ENCODE measurements around the gene PPP2R2C. TPM values are rescaled to one million over a fixed set of nuclear protein-coding genes. Genes with fewer than 3 reads are reported as not detected.

The PPP2R2C gene
- total RNA-seq, 1 donor from 2014 or later, result not detected

GRCh38 chr4:6445403-6446129, 26.8 kb downstream of the PPP2R2C start:
- H3K36me3 Mint-ChIP-seq (ENCODE audit: unreplicated experiment), result no peaks in the 10 kb centered on the region
- no peak for TF ChIP-seq CTCF (IDR thresholded peaks at IDR 0.05)
- H3K4me1 Mint-ChIP-seq (ENCODE audit: unreplicated experiment), result no peaks in the 10 kb centered on the region
- DNase-seq (ENCODE audit: extremely low spot score, unreplicated experiment), result no peak
- H3K27ac Mint-ChIP-seq (ENCODE audit: unreplicated experiment), result no peak overlapping the region
- H3K9me3 Mint-ChIP-seq (ENCODE audit: unreplicated experiment), result no peaks in the 10 kb centered on the region
- H3K27me3 Mint-ChIP-seq (ENCODE audit: unreplicated experiment), result peaks cover 16% of the 10 kb centered on the region
- H3K4me3 Mint-ChIP-seq (ENCODE audit: unreplicated experiment), result no peak overlapping the region

GRCh38 chr4:6444582-6444981, 27.8 kb downstream of the PPP2R2C start:
- TF ChIP-seq CTCF (IDR thresholded peaks at IDR 0.05), result no peak
- Mint-ChIP-seq H3K27me3 (ENCODE audit: unreplicated experiment) (peaks cover 20% of the 10 kb centered on the region), H3K36me3 (ENCODE audit: unreplicated experiment) (no peaks in the 10 kb centered on the region), H3K27ac (ENCODE audit: unreplicated experiment) (no peak overlapping the region), H3K4me3 (ENCODE audit: unreplicated experiment) (no peak overlapping the region), H3K4me1 (ENCODE audit: unreplicated experiment) (no peaks in the 10 kb centered on the region), H3K9me3 (ENCODE audit: unreplicated experiment) (no peaks in the 10 kb centered on the region)
- no peak for DNase-seq (ENCODE audit: extremely low spot score, unreplicated experiment)

DNA sequence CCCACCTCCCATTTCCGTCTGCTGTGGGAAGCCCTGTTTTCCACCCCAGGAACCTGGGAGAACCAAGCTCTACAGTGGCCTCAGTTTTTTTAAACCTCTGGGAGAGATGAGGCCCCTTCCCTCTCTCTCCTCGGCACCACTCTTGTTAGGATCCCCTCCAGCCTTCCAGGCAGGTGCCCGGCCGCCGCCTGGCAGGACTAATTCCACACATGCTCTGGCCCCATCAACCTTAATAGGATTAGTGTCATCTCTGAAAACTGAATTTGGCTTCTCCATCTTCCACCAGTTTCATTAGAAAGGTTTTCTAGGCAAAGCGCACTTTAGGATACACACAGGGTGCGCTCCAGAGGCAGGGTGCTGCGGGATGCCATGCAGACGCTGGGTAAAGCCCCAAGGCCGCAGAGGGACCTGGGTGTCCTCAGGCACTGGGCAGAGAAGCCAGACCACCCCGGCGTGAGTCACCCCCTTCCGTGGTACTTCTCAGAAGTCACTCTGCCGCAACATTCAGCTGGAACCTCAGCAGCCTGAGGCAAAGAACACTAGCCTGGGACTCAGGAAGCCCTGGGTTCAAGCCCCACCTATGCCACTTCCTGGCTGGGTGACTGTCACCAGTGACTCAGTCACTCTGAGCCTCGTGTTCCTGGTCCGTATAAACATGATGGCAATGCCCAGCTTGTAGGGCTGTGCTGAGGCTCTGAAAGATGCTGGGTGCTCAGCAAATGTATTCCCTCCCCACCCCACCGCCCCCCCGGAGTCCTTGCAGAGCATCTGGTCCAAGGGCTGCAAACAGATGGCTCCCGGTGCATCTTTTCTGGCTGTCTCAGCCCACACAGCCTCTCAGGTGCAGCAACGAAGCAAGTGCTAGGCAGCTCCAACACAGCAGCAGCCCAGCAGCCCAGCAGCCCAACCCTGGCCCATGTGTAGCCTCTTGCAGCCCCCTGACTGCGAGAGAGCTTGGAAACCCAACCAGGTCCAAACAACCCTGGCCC, 29.1 kb downstream of the PPP2R2C start:
- no peak for DNase-seq (ENCODE audit: extremely low spot score, unreplicated experiment)
- Mint-ChIP-seq H3K4me1 (ENCODE audit: unreplicated experiment) (no peaks in the 10 kb centered on the region), H3K36me3 (ENCODE audit: unreplicated experiment) (no peaks in the 10 kb centered on the region), H3K27ac (ENCODE audit: unreplicated experiment) (no peak overlapping the region), H3K4me3 (ENCODE audit: unreplicated experiment) (no peak overlapping the region), H3K27me3 (ENCODE audit: unreplicated experiment) (peaks cover 22% of the 10 kb centered on the region), H3K9me3 (ENCODE audit: unreplicated experiment) (no peaks in the 10 kb centered on the region)
- TF ChIP-seq CTCF (IDR thresholded peaks at IDR 0.05), result no peak

GRCh38 chr4:6442555-6442954, 29.9 kb downstream of the PPP2R2C start:
- Mint-ChIP-seq H3K4me3 (ENCODE audit: unreplicated experiment) (no peak overlapping the region), H3K27me3 (ENCODE audit: unreplicated experiment) (peaks cover 19% of the 10 kb centered on the region), H3K36me3 (ENCODE audit: unreplicated experiment) (no peaks in the 10 kb centered on the region), H3K4me1 (ENCODE audit: unreplicated experiment) (no peaks in the 10 kb centered on the region), H3K27ac (ENCODE audit: unreplicated experiment) (no peak overlapping the region), H3K9me3 (ENCODE audit: unreplicated experiment) (no peaks in the 10 kb centered on the region)
- TF ChIP-seq CTCF (IDR thresholded peaks at IDR 0.05), result no peak
- DNase-seq (ENCODE audit: extremely low spot score, unreplicated experiment), result no peak

DNA sequence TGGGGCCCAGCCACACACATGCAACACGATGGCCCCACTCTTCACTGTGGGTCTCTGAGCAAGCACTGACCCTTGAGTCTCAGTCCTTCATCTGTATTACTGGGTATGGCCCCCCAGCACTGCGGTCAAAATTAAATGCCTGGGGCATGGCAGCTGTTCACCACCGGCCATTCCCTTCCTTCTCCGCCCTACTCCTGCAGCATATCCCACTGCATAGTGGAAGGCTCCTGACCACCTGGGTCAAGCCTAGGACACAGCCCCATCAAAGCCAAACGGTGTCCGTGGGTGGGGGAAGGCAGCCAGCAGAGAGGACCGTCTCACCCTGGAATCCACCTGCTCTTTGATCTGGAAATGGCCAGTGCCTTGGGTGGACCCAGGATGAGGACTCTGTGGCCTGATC, 30.7 kb downstream of the PPP2R2C start:
- no peak overlapping the region for H3K4me3 Mint-ChIP-seq (ENCODE audit: unreplicated experiment)
- no peak overlapping the region for H3K27ac Mint-ChIP-seq (ENCODE audit: unreplicated experiment)
- H3K27me3 Mint-ChIP-seq (ENCODE audit: unreplicated experiment), result peaks cover 16% of the 10 kb centered on the region
- H3K9me3 Mint-ChIP-seq (ENCODE audit: unreplicated experiment), result no peaks in the 10 kb centered on the region
- no peaks in the 10 kb centered on the region for H3K4me1 Mint-ChIP-seq (ENCODE audit: unreplicated experiment)
- H3K36me3 Mint-ChIP-seq (ENCODE audit: unreplicated experiment), result no peaks in the 10 kb centered on the region
- no peak for TF ChIP-seq CTCF (IDR thresholded peaks at IDR 0.05)
- DNase-seq (ENCODE audit: extremely low spot score, unreplicated experiment), result no peak
